NCI-H1048 (cell line): Measurements from ENCODE around the gene SLC25A26.

ENCODE experiments used
- DNase-seq: peaks from one replicate; lab custom pipeline; 2025; lab: John Stamatoyannopoulos, UW

Gene SLC25A26

DNA sequence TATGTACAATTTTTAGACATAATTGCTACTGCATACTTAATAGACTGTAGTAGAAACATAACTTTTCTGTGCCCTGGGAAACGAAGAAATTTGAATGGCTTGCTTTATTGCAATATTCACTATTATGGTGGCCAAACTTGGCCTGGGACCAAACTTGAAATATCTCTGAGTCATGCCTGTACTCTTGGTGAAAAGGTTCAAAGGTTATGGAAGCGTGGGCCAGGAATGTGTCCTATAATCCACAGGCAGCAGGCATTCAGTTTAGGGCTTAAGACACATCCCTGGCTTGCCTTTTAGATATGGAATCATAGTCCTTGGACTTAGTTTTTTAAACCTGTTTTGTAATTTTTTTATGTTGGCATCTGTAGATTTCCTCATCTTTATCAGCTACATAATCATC lies 155.8 kb downstream of the SLC25A26 start:
- DNase-seq, result no peak

GRCh38 chr3:66377800-66378199 lies 157.0 kb downstream of the SLC25A26 start:
- no peak for DNase-seq

GRCh38 chr3:66378256-66378655 lies 157.5 kb downstream of the SLC25A26 start:
- DNase-seq, result no peak

DNA sequence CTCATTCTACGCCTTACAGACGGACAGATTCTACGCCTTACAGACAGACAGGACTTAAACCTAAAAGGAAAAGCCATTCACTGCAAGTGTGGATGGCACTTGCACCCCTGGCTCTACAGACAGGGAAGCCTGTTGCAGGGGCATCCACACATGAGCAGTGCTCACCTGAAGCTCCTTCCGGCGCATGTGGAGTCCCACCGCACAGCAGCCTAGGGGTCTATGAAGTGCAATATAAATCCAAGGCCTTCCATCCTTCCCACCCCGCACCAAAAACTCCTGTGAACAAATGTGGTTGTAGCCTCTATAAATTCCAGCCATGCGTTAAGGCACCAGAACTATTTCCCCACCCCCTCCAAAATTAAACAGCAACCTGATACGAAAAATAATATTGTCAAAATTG lies 158.8 kb downstream of the SLC25A26 start:
- no peak for DNase-seq

DNA sequence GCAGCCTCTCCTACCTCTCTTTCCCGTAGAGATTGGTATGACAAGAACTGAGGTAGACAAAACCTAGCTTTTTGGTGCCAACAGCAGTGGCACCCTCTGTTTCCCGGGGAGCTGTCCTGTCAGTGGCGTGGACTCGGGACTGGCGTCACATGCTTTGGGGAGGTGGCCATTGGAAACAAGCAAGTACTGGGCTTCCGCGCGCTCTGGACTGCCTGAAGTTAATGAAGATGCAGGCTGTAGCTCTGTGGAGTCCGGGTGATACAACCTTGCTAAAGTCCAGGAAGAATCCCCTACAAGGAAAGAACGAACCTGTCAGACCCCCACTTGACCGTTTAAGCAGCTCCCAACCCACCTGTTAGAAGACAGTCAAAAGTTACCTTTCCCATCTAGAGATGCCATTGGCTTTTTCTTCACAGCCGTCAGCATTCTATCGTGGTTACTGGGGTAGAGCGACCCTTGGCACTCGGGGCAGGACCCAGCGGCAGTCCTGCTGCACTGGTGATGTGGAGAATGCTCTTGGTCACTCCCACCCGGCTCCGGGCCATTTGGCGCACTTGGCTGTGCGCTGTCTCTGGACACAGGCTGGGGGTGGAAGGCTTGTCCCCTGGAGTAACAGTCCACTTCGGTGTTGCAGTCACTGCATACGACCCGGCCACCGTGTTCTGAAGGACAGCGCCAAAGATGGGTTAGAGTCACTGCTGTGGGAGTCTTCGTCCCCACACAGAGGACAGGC lies 159.6 kb downstream of the SLC25A26 start:
- DNase-seq, result no peak

GRCh38 chr3:66381626-66382025 lies 160.8 kb downstream of the SLC25A26 start:
- no peak for DNase-seq

DNA sequence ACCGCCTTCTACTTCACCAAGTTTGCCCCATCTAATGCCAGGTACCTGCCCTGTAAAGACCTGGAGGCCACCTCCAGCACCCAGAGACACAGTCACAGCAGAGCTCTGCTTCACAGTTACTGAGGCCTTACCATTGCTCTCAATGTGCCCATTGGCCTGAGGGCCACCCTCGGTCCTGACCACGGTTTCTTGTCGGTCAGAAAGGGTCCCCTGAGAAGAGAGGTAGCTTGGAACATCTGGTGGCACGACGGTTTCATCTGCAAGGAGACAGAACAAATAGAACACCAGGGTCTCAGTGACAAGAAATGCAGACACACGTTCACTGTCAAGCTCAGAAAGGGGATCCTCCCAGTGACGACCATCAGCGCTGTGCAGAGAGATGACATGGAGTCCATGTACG lies 161.3 kb downstream of the SLC25A26 start:
- no peak for DNase-seq

GRCh38 chr3:66383023-66383422 lies 162.2 kb downstream of the SLC25A26 start:
- no peak for DNase-seq

DNA sequence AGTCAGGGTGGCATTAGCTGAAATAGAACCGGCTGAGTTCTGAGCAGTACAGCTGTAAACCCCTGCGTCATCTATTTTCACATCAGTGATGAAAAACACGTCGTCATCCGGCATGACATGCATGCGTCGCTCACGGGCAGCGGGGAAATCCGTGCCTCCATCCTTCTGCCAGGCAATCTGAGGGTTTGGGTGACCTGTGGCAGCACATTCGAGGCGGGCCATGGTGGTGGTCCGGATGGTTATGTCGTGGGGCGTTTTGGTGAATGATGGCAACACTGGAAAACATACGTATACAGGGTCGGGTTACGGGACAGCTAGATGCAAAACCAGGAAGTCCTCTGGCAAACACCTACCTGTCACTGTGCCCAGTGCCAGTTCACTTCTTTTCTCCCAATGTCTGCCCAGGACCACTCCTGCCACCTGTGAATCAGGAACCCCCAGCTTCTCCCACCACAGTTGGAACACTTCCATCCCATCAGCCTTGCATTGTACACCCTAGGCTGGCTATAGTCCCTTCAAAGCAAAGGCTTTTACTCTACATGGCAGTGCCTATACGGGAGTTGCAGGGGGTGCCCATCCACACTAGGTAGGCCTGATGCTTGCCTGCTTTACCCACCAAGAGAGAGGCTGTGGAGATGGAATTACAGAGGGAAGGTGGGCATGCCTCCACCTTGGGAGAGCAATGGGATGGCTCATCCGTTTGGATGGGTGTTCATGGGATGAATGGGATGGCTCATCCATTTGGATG lies 163.4 kb downstream of the SLC25A26 start:
- no peak for DNase-seq

DNA sequence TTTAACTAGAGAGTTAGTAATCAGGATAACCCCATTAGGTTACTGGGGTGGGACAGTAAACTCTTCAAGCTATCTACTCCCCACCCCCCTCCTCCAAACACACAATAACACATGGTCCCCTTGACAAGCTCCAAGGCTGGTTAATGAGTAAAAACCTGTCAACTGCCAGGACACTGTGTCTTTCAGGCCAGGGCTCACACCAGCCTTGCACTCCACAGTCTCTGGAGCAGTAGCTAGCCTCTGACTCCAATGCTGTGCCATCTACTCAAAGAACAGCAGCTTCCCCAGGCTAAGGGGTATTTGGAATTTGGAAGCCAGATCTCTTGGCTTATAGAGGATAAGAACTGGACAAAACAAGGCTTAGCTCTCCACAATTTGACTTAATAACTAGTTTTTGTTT lies 164.3 kb downstream of the SLC25A26 start:
- no peak for DNase-seq

DNA sequence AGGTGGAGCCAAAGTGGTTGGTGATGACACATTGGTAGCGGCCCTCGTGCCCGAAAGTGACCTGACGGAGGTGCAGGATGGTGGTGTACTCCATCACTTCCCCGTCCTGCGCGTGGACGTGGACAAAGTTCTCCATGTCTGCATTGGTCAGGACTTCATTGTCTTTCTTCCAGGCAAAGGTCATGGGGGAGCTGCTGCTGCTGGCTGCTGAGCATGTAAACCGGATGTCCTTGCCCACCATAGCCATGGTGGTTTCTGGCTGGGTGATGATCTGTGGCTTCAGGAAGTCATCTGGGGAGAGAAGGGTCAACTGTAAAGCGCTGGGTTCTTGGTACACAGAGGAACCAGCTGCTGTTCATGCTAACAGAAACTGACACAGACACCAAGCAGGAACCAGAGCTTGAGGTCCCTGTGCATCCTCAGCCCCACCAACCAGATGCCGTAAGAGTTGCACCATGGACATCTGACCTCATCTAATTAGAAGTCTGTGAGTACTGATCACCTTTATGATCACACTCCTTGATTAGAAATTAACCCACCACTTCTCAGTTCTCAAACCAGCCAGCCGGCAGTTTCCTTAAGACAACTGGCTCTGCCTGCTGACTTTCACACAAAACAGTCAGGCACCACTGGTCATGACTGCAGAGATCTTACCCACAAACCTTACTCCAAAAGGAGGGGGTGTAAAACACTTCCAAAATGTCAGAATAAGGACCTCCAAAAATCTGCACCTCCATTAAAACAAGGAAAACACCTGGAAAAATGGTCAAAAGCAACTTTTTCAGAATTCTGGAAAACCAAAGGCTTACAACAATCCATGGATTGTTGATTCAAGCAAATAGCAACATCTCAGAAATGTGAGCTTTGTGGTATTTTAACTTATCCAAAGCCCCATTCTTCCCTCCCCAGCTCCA lies 165.5 kb downstream of the SLC25A26 start:
- no peak for DNase-seq

GRCh38 chr3:66386925-66387650 lies 166.3 kb downstream of the SLC25A26 start:
- no peak for DNase-seq

DNA sequence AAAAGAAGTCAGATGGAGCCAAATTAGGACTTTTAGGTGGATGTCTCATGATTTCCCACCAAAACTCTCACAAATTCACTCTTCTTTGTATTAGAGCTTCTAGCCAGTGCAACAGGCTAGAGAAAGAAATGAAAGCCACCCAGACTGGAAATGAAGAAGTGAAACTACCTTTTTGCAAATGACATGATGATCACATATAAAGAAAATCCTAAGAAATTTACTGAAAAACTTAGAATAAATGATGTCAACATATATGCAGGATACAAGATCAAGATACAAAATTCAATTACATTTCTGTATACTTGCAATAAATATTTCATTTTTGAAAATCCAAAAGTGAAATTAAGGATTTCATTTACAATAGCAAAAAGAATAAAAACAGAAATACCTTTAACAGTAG lies 169.2 kb downstream of the SLC25A26 start:
- no peak for DNase-seq

- no peak for DNase-seq
Observed at GRCh38 chr3:66392512-66392911, 171.7 kb downstream of the SLC25A26 start.

GRCh38 chr3:66392966-66393332 lies 172.1 kb downstream of the SLC25A26 start:
- no peak for DNase-seq

DNA sequence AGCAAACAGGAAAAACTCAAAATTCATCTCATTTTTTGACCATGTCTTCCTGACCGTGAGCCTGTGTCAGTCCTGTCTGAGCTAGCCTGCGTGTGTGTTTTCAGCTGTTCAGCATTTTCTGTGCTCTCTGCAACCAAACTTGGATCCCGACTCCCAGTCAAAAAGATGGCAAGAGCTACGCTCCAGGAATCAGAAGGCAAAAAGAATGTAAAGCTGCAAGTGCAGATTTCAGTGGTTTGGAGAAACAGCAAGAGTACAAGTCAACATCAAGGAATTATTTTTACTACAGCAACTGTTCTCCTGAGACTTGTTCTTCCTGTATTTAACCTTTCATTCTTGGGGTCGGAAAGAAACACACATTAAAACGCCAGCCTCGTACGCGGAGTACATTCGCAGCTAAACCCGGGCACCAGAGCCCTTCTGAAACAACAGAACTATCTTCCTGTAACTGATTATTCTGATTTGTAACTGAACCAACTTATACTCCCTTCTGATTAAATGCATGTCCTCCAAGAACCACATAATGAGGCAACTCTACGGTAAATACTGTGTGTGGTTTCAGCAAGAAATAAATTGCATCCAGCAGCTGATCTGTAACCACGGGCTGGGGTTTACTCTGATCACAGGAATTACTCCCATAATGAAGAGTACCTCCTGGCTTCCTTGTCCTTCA lies 172.7 kb downstream of the SLC25A26 start:
- DNase-seq, result no peak

- DNase-seq, result no peak
Observed at GRCh38 chr3:66394019-66394752, 173.4 kb downstream of the SLC25A26 start.

GRCh38 chr3:66394753-66395249 lies 174.0 kb downstream of the SLC25A26 start:
- no peak for DNase-seq

- DNase-seq, result no peak
Observed at GRCh38 chr3:66395635-66396034, 174.8 kb downstream of the SLC25A26 start.

DNA sequence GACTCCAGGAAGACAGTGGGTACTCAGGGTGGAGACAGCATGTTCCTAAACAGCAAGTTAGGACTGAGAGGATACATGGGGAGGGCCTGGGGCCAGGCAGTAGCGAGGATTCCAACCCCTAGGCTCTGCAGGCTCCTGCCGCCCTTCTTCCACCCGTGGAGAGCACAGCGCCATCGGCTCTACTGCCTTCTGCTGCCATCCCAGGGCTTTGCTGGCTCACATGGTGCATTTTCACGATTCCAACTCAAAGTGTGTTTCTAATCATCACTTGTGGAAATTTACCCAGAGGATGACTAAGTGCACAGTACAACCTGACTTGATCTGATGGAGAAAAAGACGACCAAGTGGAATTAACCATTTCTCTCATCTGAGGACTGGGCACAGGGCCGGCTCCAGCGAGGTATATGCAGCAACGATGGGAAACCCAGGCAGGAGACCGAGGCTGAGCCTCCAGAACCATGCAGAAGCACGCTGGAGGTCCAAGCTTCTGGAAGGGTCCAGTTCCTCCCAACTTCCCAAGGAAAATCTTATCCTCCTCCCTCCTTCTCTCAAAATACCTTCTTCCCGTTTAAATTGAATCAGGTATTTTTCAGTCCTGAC lies 175.5 kb downstream of the SLC25A26 start:
- no peak for DNase-seq
